Brain microvascular endothelial cell (primary cell): ENCODE results near the gene PDE9A.

Experiments used
- DNase-seq: peaks from one replicate; pipeline ENCODE4 v3.0.0-alpha.2; 2020
- H3K27ac ChIP-seq: fragments of 250-450 bp; sonication (Bioruptor Pico); 2 replicates; pipeline ENCODE4 v1.5.1; 2020; ENCODE audit warnings: mild to moderate bottlenecking, moderate library complexity
- H3K27me3 ChIP-seq: fragments of 250-450 bp; sonication (Bioruptor Pico); replicated peaks from 2 replicates; pipeline ENCODE4 v1.5.1; 2020; ENCODE audit warnings: mild to moderate bottlenecking
- H3K36me3 ChIP-seq: fragments of 250-450 bp; sonication (Bioruptor Pico); replicated peaks from 2 replicates; pipeline ENCODE4 v1.5.1; 2020; ENCODE audit warnings: mild to moderate bottlenecking
- H3K4me3 ChIP-seq: 2 replicates; pipeline ENCODE4 v1.5.1; 2011; ENCODE audit warnings: low read depth, mild to moderate bottlenecking, control low read depth, low read length, moderate library complexity
- in situ Hi-C: cut with HindIII; loops from 2 replicates; pipeline ENCODE4 v1.10.0; 2017; ENCODE audit warnings: low sequenced_read_pairs, low pct_ligation_motif_present
- TF ChIP-seq, protein P1 (sequence below): IDR thresholded peaks from 2 replicates; pipeline ENCODE4 v1.5.1; 2011; ENCODE audit warnings: low read depth, mild to moderate bottlenecking, moderate library complexity, low read length, control low read depth, inconsistent platforms; ENCODE audit errors: missing control alignments

The PDE9A gene

DNA sequence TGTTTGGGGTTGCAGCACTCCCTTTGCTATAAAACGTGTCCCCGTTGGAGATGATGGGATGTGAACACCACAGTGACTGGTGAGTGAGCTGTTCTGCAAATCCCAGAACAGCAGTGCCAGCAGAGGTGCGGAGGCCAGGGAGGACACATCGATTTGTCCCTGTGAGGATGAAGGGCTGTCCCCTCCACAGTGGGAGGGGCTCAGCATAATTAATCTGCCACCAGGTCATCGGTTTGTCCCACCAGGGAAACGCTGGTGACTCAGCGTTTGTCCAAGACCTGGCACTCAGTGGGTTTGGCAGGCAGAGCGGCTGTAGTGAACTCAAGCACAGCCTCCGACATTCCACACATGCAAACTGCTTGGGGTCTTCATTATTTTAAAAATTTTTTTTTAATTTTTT is 22.8 kb upstream of the PDE9A start:
- in situ Hi-C loops, result no loop called here
- H3K27me3 ChIP-seq, result peaks cover 4% of the 10 kb centered on the region
- no peak for DNase-seq
- H3K4me3 ChIP-seq, result no peak overlapping the region
- H3K27ac ChIP-seq, result no peak overlapping the region
- no peaks in the 10 kb centered on the region for H3K36me3 ChIP-seq
- TF ChIP-seq, protein P1, sequence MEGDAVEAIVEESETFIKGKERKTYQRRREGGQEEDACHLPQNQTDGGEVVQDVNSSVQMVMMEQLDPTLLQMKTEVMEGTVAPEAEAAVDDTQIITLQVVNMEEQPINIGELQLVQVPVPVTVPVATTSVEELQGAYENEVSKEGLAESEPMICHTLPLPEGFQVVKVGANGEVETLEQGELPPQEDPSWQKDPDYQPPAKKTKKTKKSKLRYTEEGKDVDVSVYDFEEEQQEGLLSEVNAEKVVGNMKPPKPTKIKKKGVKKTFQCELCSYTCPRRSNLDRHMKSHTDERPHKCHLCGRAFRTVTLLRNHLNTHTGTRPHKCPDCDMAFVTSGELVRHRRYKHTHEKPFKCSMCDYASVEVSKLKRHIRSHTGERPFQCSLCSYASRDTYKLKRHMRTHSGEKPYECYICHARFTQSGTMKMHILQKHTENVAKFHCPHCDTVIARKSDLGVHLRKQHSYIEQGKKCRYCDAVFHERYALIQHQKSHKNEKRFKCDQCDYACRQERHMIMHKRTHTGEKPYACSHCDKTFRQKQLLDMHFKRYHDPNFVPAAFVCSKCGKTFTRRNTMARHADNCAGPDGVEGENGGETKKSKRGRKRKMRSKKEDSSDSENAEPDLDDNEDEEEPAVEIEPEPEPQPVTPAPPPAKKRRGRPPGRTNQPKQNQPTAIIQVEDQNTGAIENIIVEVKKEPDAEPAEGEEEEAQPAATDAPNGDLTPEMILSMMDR, result no peak

DNA sequence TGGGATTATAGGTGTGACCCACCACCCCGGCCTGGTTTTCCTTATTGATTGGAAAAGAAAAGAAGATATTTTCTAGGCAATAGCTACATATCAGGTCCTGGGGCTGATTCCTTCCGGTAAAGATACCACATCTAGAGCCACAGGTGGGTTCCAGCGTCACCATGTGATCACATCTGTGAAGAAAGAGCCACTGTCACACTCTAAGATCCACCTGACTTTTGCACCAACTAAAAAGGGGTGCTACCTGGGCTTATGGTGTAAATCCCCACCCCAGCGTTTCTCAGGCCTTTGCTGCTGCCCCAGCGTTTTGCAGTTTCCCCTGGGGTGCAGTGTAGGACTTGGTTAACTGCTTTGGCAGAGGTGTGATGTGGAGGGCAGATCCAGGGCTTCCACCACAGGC is 22.3 kb upstream of the PDE9A start:
- Histone ChIP-seq H3K27me3 (peaks cover 4% of the 10 kb centered on the region), H3K36me3 (no peaks in the 10 kb centered on the region), H3K27ac (no peak overlapping the region), H3K4me3 (no peak overlapping the region)
- in situ Hi-C loops, result no loop called here
- no peak for DNase-seq
- TF ChIP-seq, protein P1, result no peak

DNA sequence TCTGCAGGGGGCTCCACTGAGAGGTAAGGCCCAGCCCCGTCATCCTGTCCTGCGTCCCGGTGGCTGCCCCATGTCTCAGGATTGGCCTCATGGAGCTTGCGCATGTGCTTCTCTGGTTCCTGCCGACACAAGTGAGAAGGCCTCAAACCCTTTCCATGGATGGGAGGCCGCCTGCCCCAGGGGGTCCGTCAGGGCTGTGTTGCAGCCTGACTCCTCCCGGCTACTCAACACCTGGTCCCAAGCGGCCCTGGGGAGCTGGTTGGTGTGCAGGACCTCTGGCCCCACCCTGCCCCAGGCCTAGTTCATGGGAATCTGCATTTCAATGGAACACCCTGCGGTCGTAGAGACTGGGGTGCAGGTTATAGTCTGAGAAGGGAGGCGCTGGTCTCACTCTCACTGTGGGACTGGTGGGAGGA is 21.1 kb upstream of the PDE9A start:
- TF ChIP-seq, protein P1, result no peak
- DNase-seq, result no peak
- in situ Hi-C loops, result no loop called here
- H3K27me3 ChIP-seq, result peaks cover 4% of the 10 kb centered on the region
- no peaks in the 10 kb centered on the region for H3K36me3 ChIP-seq
- H3K27ac ChIP-seq, result no peak overlapping the region
- no peak overlapping the region for H3K4me3 ChIP-seq

DNA sequence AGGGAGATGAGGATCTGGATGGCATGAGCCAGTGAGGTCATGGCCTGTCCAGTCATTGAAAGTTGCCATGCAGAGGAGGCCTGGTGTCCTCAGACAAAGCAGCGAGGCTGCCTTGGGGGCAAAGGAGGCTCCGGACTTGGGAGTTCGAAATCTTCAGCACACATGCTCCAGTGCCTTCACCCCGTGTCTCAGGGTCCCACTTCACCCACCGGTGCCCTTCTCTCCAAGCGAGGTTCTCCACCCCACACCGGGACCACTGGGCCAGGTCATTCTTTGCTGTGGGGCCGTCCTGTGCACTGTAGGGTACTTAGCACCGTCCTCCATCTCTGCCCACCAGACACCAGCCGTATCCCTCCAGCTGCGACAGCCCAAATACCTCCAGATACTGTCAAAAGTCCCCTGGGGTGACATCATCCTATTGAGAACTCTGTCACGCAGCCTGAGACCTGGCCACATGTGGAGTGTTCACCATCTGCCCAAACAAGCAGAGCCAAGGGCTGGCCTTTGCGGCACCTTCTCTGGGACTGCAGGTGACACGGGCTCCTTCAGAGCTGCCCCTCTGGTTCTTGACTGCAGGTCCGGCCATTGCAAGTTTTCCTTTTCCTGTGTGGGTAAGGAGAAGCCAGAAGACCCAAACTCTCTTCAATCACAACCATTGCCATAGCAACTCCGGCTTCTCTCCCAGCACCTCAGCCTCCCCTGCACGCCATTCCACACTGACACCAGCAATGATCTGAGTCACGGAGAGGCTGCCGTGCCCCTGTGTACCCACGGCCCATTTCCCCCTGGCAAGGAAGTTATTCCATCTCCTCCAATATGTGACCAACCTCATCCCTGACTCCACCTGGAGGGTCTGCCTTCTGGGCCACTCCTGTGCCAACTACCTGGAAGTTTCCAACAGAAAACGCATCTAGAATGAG is 20.4 kb upstream of the PDE9A start:
- Histone ChIP-seq H3K36me3 (no peaks in the 10 kb centered on the region), H3K4me3 (no peak overlapping the region), H3K27me3 (peaks cover 3% of the 10 kb centered on the region), H3K27ac (no peak overlapping the region)
- in situ Hi-C loops, result no loop called here
- TF ChIP-seq, protein P1, result no peak
- DNase-seq, result no peak

DNA sequence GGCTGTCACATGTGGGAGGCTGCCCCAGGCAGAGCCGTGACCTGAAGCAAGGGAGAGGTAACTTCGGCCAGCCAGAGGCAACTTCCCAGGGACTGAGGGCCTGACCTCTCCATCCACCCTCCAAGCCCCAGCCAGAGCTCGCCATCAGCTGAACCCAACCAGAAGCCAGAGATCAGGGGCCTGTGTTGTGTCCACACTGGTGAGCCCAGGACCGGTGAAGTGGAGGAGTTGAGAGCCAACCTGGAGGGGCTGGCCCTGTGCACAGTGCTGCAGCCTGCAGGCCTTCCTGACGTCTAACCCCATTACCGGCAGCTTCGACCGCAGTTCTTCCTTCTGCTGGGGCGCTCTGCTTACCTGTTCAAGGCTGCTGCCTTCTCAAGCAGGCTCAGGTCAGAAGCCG is 19.6 kb upstream of the PDE9A start:
- no peak overlapping the region for H3K4me3 ChIP-seq
- no peak for DNase-seq
- H3K27ac ChIP-seq, result no peak overlapping the region
- TF ChIP-seq, protein P1, result no peak
- H3K36me3 ChIP-seq, result no peaks in the 10 kb centered on the region
- H3K27me3 ChIP-seq, result peaks cover 3% of the 10 kb centered on the region
- in situ Hi-C loops, result no loop called here
